Neuronal stem cell (in vitro differentiated cells): ENCODE measurements around the gene SUGP2.

Experiments
- DNase-seq: peaks from one replicate; pipeline ENCODE4 v3.0.0-alpha.2; 2013; ENCODE audit warnings: low spot score
- H2AFZ ChIP-seq: one replicate; pipeline ENCODE4 v1.6.1; 2013; ENCODE audit warnings: mild to moderate bottlenecking, low read length, inconsistent platforms
- H2AK5ac ChIP-seq: 2 replicates; pipeline ENCODE4 v1.6.1; 2013; ENCODE audit warnings: low read depth, mild to moderate bottlenecking, inconsistent platforms, low read length, moderate library complexity, mixed read lengths
- H2BK120ac ChIP-seq: 2 replicates; pipeline ENCODE4 v1.6.1; 2013; ENCODE audit warnings: low read depth, mild to moderate bottlenecking, inconsistent platforms, low read length, moderate library complexity, mixed read lengths
- H2BK12ac ChIP-seq: one replicate; pipeline ENCODE4 v1.6.1; 2013; ENCODE audit warnings: low read length, inconsistent platforms
- H2BK15ac ChIP-seq: 2 replicates; pipeline ENCODE4 v1.6.1; 2013; ENCODE audit warnings: mild to moderate bottlenecking, low read length, inconsistent platforms, mixed read lengths
- H2BK5ac ChIP-seq: one replicate; pipeline ENCODE4 v1.6.1; 2013; ENCODE audit warnings: inconsistent platforms, mild to moderate bottlenecking, low read length, moderate library complexity
- H3K14ac ChIP-seq: one replicate; pipeline ENCODE4 v1.6.1; 2013; ENCODE audit warnings: low read length, inconsistent platforms
- H3K18ac ChIP-seq: 2 replicates; pipeline ENCODE4 v1.6.1; 2013; ENCODE audit warnings: low read length, inconsistent platforms
- H3K23ac ChIP-seq: 2 replicates; pipeline ENCODE4 v1.6.1; 2013; ENCODE audit warnings: low read depth, mild to moderate bottlenecking, mixed read lengths, low read length, inconsistent platforms; ENCODE audit not compliant: poor library complexity
- H3K27ac ChIP-seq: replicated peaks from 3 replicates; pipeline ENCODE4 v1.5.1; 2013; ENCODE audit warnings: low read length, inconsistent platforms
- H3K27me3 ChIP-seq, 3 experiments: 2 replicates each; pipeline ENCODE4 v1.6.1; 2013; ENCODE audit warnings: low read length in 3 of 3, mild to moderate bottlenecking in 2 of 3, inconsistent platforms in 1 of 3, low read depth in 1 of 3, mixed read lengths in 1 of 3, moderate library complexity in 1 of 3; ENCODE audit not compliant: control insufficient read depth in 3 of 3, insufficient read depth in 3 of 3
- H3K36me3 ChIP-seq, 2 donors: replicated peaks in 1 of 2; 2 replicates each; pipeline ENCODE4 v1.6.1; 2013; ENCODE audit warnings: low read length in 2 of 2; ENCODE audit not compliant: control insufficient read depth in 2 of 2, insufficient read depth in 2 of 2
- H3K4ac ChIP-seq: 2 replicates; pipeline ENCODE4 v1.6.1; 2013; ENCODE audit warnings: inconsistent platforms, mild to moderate bottlenecking, low read length, moderate library complexity
- H3K4me1 ChIP-seq, 2 donors: 1 replicate in 1 of 2; 2 replicates in 1 of 2; pipeline ENCODE4 v1.6.1; 2013; ENCODE audit warnings: low read length in 2 of 2, low read depth in 1 of 2; ENCODE audit not compliant: control insufficient read depth in 2 of 2, insufficient read depth in 1 of 2
- H3K4me2 ChIP-seq: one replicate; pipeline ENCODE4 v1.6.1; 2013; ENCODE audit warnings: mild to moderate bottlenecking, low read length, inconsistent platforms; ENCODE audit not compliant: insufficient read depth, poor library complexity, severe bottlenecking
- H3K4me3 ChIP-seq, 2 donors: 2 replicates each; pipeline ENCODE4 v1.5.1; 2013; ENCODE audit warnings: low read length in 2 of 2, mild to moderate bottlenecking in 2 of 2, inconsistent platforms in 1 of 2, moderate library complexity in 1 of 2
- H3K79me1 ChIP-seq: one replicate; pipeline ENCODE4 v1.6.1; 2013; ENCODE audit warnings: low read depth, mild to moderate bottlenecking, inconsistent platforms, low read length, moderate library complexity
- H3K9ac ChIP-seq: one replicate; pipeline ENCODE4 v1.6.1; 2013; ENCODE audit warnings: mild to moderate bottlenecking, low read depth, low read length, inconsistent platforms; ENCODE audit not compliant: poor library complexity
- H3K9me3 ChIP-seq, 2 donors: replicated peaks in 1 of 2; 2 replicates each; pipeline versions ENCODE3 to v1.6.1; 2013; ENCODE audit warnings: low read length in 2 of 2, mild to moderate bottlenecking in 2 of 2, inconsistent platforms in 1 of 2, low read depth in 1 of 2, mixed read lengths in 1 of 2, moderate library complexity in 1 of 2; ENCODE audit not compliant: control insufficient read depth in 2 of 2, insufficient read depth in 1 of 2
- H4K8ac ChIP-seq: one replicate; pipeline ENCODE4 v1.6.1; 2013; ENCODE audit warnings: low read depth, mild to moderate bottlenecking, inconsistent platforms, low read length, moderate library complexity
- H4K91ac ChIP-seq: one replicate; pipeline ENCODE4 v1.6.1; 2013; ENCODE audit warnings: low read length, low read depth, mild to moderate bottlenecking, inconsistent platforms; ENCODE audit not compliant: poor library complexity
- WGBS, 2 donors: extraction: QIAGEN DNeasy Blood & Tissue Kit; methylation state at CpG; one replicate each; pipeline ENCODE4 v1.1.7; 2013; ENCODE audit warnings: missing lambda C conversion rate in 2 of 2, mixed read lengths in 1 of 2; ENCODE audit not compliant: insufficient read length in 2 of 2, insufficient replicate concordance in 1 of 2; ENCODE audit errors: extremely low coverage in 2 of 2; 5-methylcytosine and 5-hydroxymethylcytosine counted together

The SUGP2 gene

GRCh38 chr19:18967358-18968146, 65.8 kb downstream of the SUGP2 start:
- peak overlapping the region; percentile 78 for H2AFZ ChIP-seq
- no peak overlapping the region for H2BK5ac ChIP-seq
- H3K4ac ChIP-seq: no peak overlapping the region
- H4K8ac ChIP-seq: no peak overlapping the region
- H2BK120ac ChIP-seq: no peak overlapping the region
- no peak overlapping the region for H3K23ac ChIP-seq
- H2AK5ac ChIP-seq: peak overlapping the region; percentile 61
- no peaks in the 10 kb centered on the region for H3K36me3 ChIP-seq
- H3K4me3 ChIP-seq: no peak overlapping the region
- H2BK15ac ChIP-seq: no peak overlapping the region
- peaks cover 3 to 4% of the 10 kb centered on the region in 2 donors for H3K9me3 ChIP-seq
- H4K91ac ChIP-seq: no peak overlapping the region
- no peak overlapping the region for H3K4me2 ChIP-seq
- H3K18ac ChIP-seq: peak overlapping the region; percentile 19
- WGBS, 2 donors: no CpG with 5 or more reads among the region's 11 CpGs
- H3K79me1 ChIP-seq: no peaks in the 10 kb centered on the region
- H3K27ac ChIP-seq: no peak overlapping the region
- no peak overlapping the region for H2BK12ac ChIP-seq
- H3K9ac ChIP-seq: peak overlapping the region; percentile 3
- H3K4me1 ChIP-seq: no peaks in the 10 kb centered on the region
- no peak overlapping the region for H3K14ac ChIP-seq
- DNase-seq: no peak
- no peaks in the 10 kb centered on the region for H3K27me3 ChIP-seq

GRCh38 chr19:18966307-18966706, 67.0 kb downstream of the SUGP2 start:
- no peak overlapping the region for H3K14ac ChIP-seq
- no peak overlapping the region for H4K8ac ChIP-seq
- no peak overlapping the region for H4K91ac ChIP-seq
- no peaks in the 10 kb centered on the region for H3K36me3 ChIP-seq
- H3K4ac ChIP-seq: no peak overlapping the region
- no peak overlapping the region for H3K9ac ChIP-seq
- peaks cover 3 to 4% of the 10 kb centered on the region in 2 donors for H3K9me3 ChIP-seq
- H2BK120ac ChIP-seq: no peak overlapping the region
- H3K23ac ChIP-seq: no peak overlapping the region
- peak overlapping the region; percentile 68 for H2AFZ ChIP-seq
- no peak overlapping the region for H3K18ac ChIP-seq
- H3K4me2 ChIP-seq: no peak overlapping the region
- H3K79me1 ChIP-seq: no peaks in the 10 kb centered on the region
- H2AK5ac ChIP-seq: no peak overlapping the region
- H3K27ac ChIP-seq: no peak overlapping the region
- no peak overlapping the region for H3K4me3 ChIP-seq
- H2BK5ac ChIP-seq: no peak overlapping the region
- H3K27me3 ChIP-seq: no peaks in the 10 kb centered on the region
- WGBS, 2 donors: no CpG with 5 or more reads among the region's 4 CpGs
- no peak overlapping the region for H2BK12ac ChIP-seq
- no peak for DNase-seq
- peaks cover 0 to 3% of the 10 kb centered on the region in 2 donors for H3K4me1 ChIP-seq
- no peak overlapping the region for H2BK15ac ChIP-seq

- Histone ChIP-seq H3K4me1 (peaks cover 0 to 3% of the 10 kb centered on the region in 2 donors), H4K8ac (no peak overlapping the region), H3K18ac (no peak overlapping the region), H3K23ac (no peak overlapping the region), H3K79me1 (no peaks in the 10 kb centered on the region), H3K27me3 (no peaks in the 10 kb centered on the region), H2AFZ (no peak overlapping the region), H3K4ac (no peak overlapping the region), H2BK5ac (no peak overlapping the region), H4K91ac (no peak overlapping the region), H2BK120ac (no peak overlapping the region), H2AK5ac (no peak overlapping the region), H2BK15ac (no peak overlapping the region), H3K36me3 (no peaks in the 10 kb centered on the region), H3K27ac (no peak overlapping the region), H3K4me2 (no peak overlapping the region), H3K9me3 (peaks cover 3 to 4% of the 10 kb centered on the region in 2 donors), H3K4me3 (no peak overlapping the region), H3K9ac (no peak overlapping the region), H3K14ac (no peak overlapping the region), H2BK12ac (no peak overlapping the region)
- no CpG with 5 or more reads among the region's 9 CpGs for WGBS, 2 donors
- no peak for DNase-seq
Measured at GRCh38 chr19:18964121-18964520, 69.2 kb downstream of the SUGP2 start.

GRCh38 chr19:18961767-18962620, 71.3 kb downstream of the SUGP2 start:
- Histone ChIP-seq H3K27ac (no peak overlapping the region), H3K79me1 (no peaks in the 10 kb centered on the region), H4K91ac (no peak overlapping the region), H2BK12ac (no peak overlapping the region), H3K4me2 (peak overlapping the region; percentile 34), H2AFZ (peak overlapping the region; percentile 47), H3K4me3 (no peak overlapping the region), H2BK120ac (no peak overlapping the region), H3K18ac (no peak overlapping the region), H2BK5ac (no peak overlapping the region), H2AK5ac (no peak overlapping the region), H3K36me3 (no peaks in the 10 kb centered on the region), H4K8ac (no peak overlapping the region), H3K9me3 (no peaks in the 10 kb centered on the region), H2BK15ac (no peak overlapping the region), H3K27me3 (no peaks in the 10 kb centered on the region), H3K4me1 (peaks cover 0 to 3% of the 10 kb centered on the region in 2 donors), H3K9ac (no peak overlapping the region), H3K23ac (no peak overlapping the region), H3K4ac (no peak overlapping the region), H3K14ac (no peak overlapping the region)
- WGBS, 2 donors: no CpG with 5 or more reads among the region's 26 CpGs
- DNase-seq: peak; percentile 29
